Renal pelvis (tissue), 12 donors: ENCODE results near the gene KRT71. TPM values are rescaled to one million over a fixed set of nuclear protein-coding genes. Genes with fewer than 3 reads are reported as not detected.
"Not testable (repeated sequence)": the region's sequence is repeated elsewhere in the genome, so short reads cannot be mapped to it uniquely, and the experiment has no call there.

Source experiments
- DNase-seq: peaks from one replicate; pipeline ENCODE4 v3.0.0-alpha.2; 2013
- long read RNA-seq, 16 experiments: transcript quantifications; one replicate each; lab custom pipeline, GENCODE V29; 2026
- polyA plus RNA-seq, 3 donors: library from polyadenylated mRNA; unstranded; fragments of 120-200 nt; gene quantifications; one replicate each; pipeline ENCODE4 v1.2.1, GENCODE V29; 2013; ENCODE audit not compliant: insufficient read length in 3 of 3

KRT71 gene
- not detected for polyA plus RNA-seq
- long read RNA-seq, donor 1, result 0 reads
- long read RNA-seq, donor 2, result 0 reads
- long read RNA-seq, donor 3, result 0 reads
- long read RNA-seq, donor 4, result 0 reads
- long read RNA-seq, donor 5, result 0 reads
- long read RNA-seq, donor 6, result 0 reads
- long read RNA-seq, donor 7, result 0 reads
- long read RNA-seq, donor 8, result 0 reads
- long read RNA-seq, donor 9, result 0 reads
- long read RNA-seq, donor 10, result 0 reads
- long read RNA-seq, donor 11, result 0 reads
- long read RNA-seq, donor 12, result 0 reads
- long read RNA-seq, donor 13, result 0 reads
- long read RNA-seq, donor 14, result 0 reads
- long read RNA-seq, donor 15, result 0 reads
- long read RNA-seq, donor 16, result 0 reads

GRCh38 chr12:52552681-52553195 is at the start of gene KRT71:
Gene KRT71 (minus strand): TSS chr12:52553145. CDS start chr12:52553077, 68 bp downstream.
- DNase-seq, result no peak

- no peak for DNase-seq
Observed at GRCh38 chr12:52602552-52602951, 49.6 kb upstream of the KRT71 start.

GRCh38 chr12:52601671-52602070 is 48.7 kb upstream of the KRT71 start:
- DNase-seq, result no peak

- no peak for DNase-seq
Observed at GRCh38 chr12:52600941-52601481, 48.1 kb upstream of the KRT71 start, which contains the start of gene KRT72. Gene KRT72 (minus strand): TSS chr12:52601463. CDS start chr12:52601452, 11 bp downstream.

GRCh38 chr12:52600475-52600874 is 47.5 kb upstream of the KRT71 start:
- DNase-seq, result no peak

GRCh38 chr12:52600071-52600470 is 47.1 kb upstream of the KRT71 start:
- no peak for DNase-seq

GRCh38 chr12:52598966-52599365 is 46.0 kb upstream of the KRT71 start:
- no peak for DNase-seq

- not testable (repeated sequence) for DNase-seq
Observed at GRCh38 chr12:52594237-52594636, 41.3 kb upstream of the KRT71 start.

- no peak for DNase-seq
Observed at GRCh38 chr12:52591521-52591920, 38.6 kb upstream of the KRT71 start.

GRCh38 chr12:52590021-52590420 is 37.1 kb upstream of the KRT71 start:
- no peak for DNase-seq

GRCh38 chr12:52587563-52587962 is 34.6 kb upstream of the KRT71 start:
- DNase-seq, result no peak

- DNase-seq, result no peak
Observed at GRCh38 chr12:52585946-52586345, 33.0 kb upstream of the KRT71 start.

- DNase-seq, result no peak
Observed at GRCh38 chr12:52585066-52585465, 32.1 kb upstream of the KRT71 start.

- DNase-seq, result no peak
Observed at GRCh38 chr12:52584156-52584682, 31.3 kb upstream of the KRT71 start.

- peak; percentile 61 for DNase-seq
Observed at GRCh38 chr12:52582971-52583456, 30.1 kb upstream of the KRT71 start.

- DNase-seq, result no peak
Observed at GRCh38 chr12:52582486-52582885, 29.5 kb upstream of the KRT71 start.

GRCh38 chr12:52581481-52581880 is 28.5 kb upstream of the KRT71 start:
- no peak for DNase-seq

GRCh38 chr12:52581066-52581465 is 28.1 kb upstream of the KRT71 start:
- no peak for DNase-seq

GRCh38 chr12:52580496-52580895 is 27.6 kb upstream of the KRT71 start:
- DNase-seq, result no peak

- DNase-seq, result peak; percentile 14
Observed at GRCh38 chr12:52579468-52580465, 26.8 kb upstream of the KRT71 start.

GRCh38 chr12:52578469-52578868 is 25.5 kb upstream of the KRT71 start:
- no peak for DNase-seq

GRCh38 chr12:52577316-52577715 is 24.4 kb upstream of the KRT71 start:
- no peak for DNase-seq
